Measurements from ENCODE around the gene RSKR. TPM values are rescaled to one million over a fixed set of nuclear protein-coding genes. Genes with fewer than 3 reads are reported as not detected.

Gene RSKR
- total and polyA plus RNA-seq, 2 donors (not counting 1 experiment from before 2014, with no cell fraction given), result 20.3 to 31.9 TPM

DNA sequence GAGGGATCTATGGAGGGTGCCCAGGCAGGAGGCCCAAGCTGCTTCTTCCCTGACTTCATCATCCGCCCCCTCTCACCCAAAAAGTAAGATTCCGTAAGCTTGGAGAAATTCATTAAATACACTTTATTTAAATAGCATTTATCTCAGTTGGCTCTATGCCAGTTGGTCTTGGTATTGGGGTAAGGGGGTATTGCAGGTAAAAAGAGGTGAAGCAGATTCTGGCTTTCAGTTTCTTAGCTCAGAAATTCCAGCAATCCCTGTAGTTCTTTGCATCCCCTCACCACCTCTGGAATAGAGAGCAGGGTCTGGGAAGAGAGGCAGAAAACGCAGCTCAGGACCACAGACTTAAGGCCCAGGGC, 36.5 kb downstream of the RSKR start:
- Histone ChIP-seq H3K27me3 (replicated peaks in 1 of 4; ENCODE audit: control extremely low read depth in 1 of 4, control insufficient read depth in 3 of 4, insufficient read depth in 4 of 4, low read length in 3 of 4) (no peaks in the 10 kb centered on the region), H3K4me2 (replicated peaks; ENCODE audit: low read depth, low read length, poor library complexity, severe bottlenecking) (peak overlapping the region; percentile 85), H3K4me3 (ENCODE audit: control extremely low read depth in 1 of 5, extremely low read depth in 1 of 5, insufficient read depth in 1 of 5, low read depth in 2 of 5, low read length in 4 of 5) (peak overlapping the region in 1 of 5 experiments; percentile 47), H3K27ac (ENCODE audit: low read length in 2 of 2) (peak overlapping the region; percentile 34 to 72), H3K9me3 (ENCODE audit: control extremely low read depth in 1 of 3, control insufficient read depth in 2 of 3, insufficient read depth in 1 of 3, low read length in 2 of 3) (no peaks in the 10 kb centered on the region), H4K20me1 (ENCODE audit: control insufficient read depth, insufficient read depth, low read length, poor library complexity, severe bottlenecking) (no peaks in the 10 kb centered on the region), H3K79me2 (ENCODE audit: control insufficient read depth, insufficient read depth, low read length) (peaks cover 41% of the 10 kb centered on the region), H3K9ac (ENCODE audit: low read length) (no peak overlapping the region), H2AFZ (ENCODE audit: insufficient read depth, low read depth, low read length, poor library complexity, severe bottlenecking) (peak overlapping the region; percentile 87), H3K4me1 (ENCODE audit: control insufficient read depth in 2 of 2, insufficient read depth in 2 of 2, low read length in 2 of 2) (peaks cover 10 to 21% of the 10 kb centered on the region in 2 donors), H3K36me3 (replicated peaks in 1 of 2; ENCODE audit: control extremely low read depth in 1 of 2, control insufficient read depth in 1 of 2, extremely low read depth in 1 of 2, insufficient read depth in 2 of 2, low read length in 1 of 2) (peaks cover 0 to 3% of the 10 kb centered on the region in 2 experiments)
- intact Hi-C loops (cut with micrococcal nuclease), result loop anchor here (1.0 to 10.0 kb wide), 4 partner anchors 22 to 137 kb away; partner anchors contain the start of genes PROCA1, RAB34, RPL23A and SPAG5
- DNase-seq (no peak), ATAC-seq (ENCODE audit: low read depth) (no peak)
- POLR2A ChIA-PET, result interaction anchor here (1.0 to 1.5 kb wide), 3 partner anchors 11 to 22 kb away, joined by 3 to 6 read pairs (median 4); partner anchors contain the start of gene SPAG5
- TF ChIP-seq, protein P1, sequence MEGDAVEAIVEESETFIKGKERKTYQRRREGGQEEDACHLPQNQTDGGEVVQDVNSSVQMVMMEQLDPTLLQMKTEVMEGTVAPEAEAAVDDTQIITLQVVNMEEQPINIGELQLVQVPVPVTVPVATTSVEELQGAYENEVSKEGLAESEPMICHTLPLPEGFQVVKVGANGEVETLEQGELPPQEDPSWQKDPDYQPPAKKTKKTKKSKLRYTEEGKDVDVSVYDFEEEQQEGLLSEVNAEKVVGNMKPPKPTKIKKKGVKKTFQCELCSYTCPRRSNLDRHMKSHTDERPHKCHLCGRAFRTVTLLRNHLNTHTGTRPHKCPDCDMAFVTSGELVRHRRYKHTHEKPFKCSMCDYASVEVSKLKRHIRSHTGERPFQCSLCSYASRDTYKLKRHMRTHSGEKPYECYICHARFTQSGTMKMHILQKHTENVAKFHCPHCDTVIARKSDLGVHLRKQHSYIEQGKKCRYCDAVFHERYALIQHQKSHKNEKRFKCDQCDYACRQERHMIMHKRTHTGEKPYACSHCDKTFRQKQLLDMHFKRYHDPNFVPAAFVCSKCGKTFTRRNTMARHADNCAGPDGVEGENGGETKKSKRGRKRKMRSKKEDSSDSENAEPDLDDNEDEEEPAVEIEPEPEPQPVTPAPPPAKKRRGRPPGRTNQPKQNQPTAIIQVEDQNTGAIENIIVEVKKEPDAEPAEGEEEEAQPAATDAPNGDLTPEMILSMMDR (IDR thresholded peaks at IDR 0.05), result no peak
- no peak for TF ChIP-seq EZH2 (IDR thresholded peaks at IDR 0.05; ENCODE audit: borderline replicate concordance, insufficient read depth, low read depth, low read length, poor library complexity, severe bottlenecking)
- WGBS (ENCODE audit: insufficient coverage), result 100% methylated on average over 1 of the region's 3 CpGs
- H3K9me3 Mint-ChIP-seq (ENCODE audit: insufficient read depth), result no peaks in the 10 kb centered on the region
- no peaks in the 10 kb centered on the region for H3K27me3 Mint-ChIP-seq
- CTCF ChIA-PET, result interaction anchor here (0.9 to 2.5 kb wide), 5 partner anchors 9 to 149 kb away, joined by 3 to 6 read pairs (median 3); partner anchors contain the start of gene TLCD1
- H3K27ac Mint-ChIP-seq, result no peak overlapping the region
- H3K4me1 Mint-ChIP-seq, result peaks cover 21% of the 10 kb centered on the region
- peak overlapping the region; percentile 85 for H3K4me3 Mint-ChIP-seq

All from B cell (primary cell).